ENCODE results near the gene ITGB4.
A peak's percentile ranks its signal among the peaks of the same experiment; 100 is the strongest.

The ITGB4 gene

DNA sequence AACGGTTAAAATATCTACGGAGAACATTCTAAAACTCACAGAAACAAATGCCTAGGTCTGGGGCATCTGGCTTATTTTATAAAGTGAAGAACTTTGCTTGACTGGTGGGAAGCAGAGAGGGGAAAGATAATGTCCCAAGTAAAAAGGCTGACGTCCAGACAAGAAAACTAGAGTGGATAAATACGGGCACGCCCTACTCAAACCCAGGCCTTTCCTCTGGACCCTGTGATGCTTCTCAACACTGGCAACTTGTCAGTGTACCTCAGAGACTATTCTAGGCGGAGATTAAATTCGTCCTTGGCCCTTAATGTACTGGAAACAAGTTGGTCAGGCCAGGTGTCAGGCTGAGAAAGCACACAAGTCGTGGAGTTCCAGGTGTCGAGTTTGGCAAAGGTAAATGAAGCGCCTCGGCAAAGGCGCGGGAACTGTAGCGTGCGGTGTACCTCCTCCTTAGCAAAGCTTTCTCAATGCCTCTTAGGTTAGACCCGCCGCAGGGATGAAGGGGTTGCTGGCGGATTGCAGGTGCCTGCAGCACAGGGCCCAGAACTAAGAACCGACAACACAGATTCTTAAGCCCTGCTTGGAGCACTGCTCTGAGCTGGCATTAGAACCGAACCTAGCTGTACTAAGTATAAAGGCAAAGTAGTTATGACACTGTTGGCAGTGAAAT, 62.7 kb downstream of the ITGB4 start:
- TF ChIP-seq, protein P1, sequence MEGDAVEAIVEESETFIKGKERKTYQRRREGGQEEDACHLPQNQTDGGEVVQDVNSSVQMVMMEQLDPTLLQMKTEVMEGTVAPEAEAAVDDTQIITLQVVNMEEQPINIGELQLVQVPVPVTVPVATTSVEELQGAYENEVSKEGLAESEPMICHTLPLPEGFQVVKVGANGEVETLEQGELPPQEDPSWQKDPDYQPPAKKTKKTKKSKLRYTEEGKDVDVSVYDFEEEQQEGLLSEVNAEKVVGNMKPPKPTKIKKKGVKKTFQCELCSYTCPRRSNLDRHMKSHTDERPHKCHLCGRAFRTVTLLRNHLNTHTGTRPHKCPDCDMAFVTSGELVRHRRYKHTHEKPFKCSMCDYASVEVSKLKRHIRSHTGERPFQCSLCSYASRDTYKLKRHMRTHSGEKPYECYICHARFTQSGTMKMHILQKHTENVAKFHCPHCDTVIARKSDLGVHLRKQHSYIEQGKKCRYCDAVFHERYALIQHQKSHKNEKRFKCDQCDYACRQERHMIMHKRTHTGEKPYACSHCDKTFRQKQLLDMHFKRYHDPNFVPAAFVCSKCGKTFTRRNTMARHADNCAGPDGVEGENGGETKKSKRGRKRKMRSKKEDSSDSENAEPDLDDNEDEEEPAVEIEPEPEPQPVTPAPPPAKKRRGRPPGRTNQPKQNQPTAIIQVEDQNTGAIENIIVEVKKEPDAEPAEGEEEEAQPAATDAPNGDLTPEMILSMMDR (conservative IDR thresholded peaks at IDR 0.05): no peak
- H3K27ac ChIP-seq: peak overlapping the region; percentile 97

DNA sequence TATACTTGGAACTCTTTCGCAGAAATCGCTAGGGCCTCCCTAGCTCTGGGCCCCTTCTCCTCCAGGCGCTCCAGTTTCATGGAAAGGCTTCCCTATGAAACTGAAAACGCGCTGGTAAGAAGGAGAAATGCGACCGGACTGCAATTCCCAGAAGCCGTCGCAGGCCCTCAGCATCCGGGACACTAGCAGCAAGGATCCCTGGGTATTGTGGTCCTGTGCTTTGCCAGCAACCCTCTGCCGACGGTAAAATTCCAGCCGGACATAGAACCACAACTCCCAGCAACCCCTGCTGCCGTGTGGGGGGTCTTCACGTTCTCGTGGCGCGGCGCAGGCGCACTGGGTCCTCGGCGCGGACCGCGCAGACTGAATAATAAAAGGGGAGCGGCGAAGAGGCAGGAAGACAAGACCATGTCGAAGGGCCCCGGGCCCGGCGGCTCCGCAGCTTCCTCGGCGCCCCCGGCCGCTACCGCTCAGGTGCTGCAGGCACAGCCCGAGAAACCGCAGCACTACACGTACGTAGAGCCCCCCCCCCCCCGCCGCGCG, 63.3 kb downstream of the ITGB4 start, which contains the start of gene UNK:
UNK (plus strand) TSS at position 334 of the 543 bp plus-strand sequence; CDS start at position 409, 75 bp downstream.
- TF ChIP-seq, protein P1 (conservative IDR thresholded peaks at IDR 0.05): no peak

DNA sequence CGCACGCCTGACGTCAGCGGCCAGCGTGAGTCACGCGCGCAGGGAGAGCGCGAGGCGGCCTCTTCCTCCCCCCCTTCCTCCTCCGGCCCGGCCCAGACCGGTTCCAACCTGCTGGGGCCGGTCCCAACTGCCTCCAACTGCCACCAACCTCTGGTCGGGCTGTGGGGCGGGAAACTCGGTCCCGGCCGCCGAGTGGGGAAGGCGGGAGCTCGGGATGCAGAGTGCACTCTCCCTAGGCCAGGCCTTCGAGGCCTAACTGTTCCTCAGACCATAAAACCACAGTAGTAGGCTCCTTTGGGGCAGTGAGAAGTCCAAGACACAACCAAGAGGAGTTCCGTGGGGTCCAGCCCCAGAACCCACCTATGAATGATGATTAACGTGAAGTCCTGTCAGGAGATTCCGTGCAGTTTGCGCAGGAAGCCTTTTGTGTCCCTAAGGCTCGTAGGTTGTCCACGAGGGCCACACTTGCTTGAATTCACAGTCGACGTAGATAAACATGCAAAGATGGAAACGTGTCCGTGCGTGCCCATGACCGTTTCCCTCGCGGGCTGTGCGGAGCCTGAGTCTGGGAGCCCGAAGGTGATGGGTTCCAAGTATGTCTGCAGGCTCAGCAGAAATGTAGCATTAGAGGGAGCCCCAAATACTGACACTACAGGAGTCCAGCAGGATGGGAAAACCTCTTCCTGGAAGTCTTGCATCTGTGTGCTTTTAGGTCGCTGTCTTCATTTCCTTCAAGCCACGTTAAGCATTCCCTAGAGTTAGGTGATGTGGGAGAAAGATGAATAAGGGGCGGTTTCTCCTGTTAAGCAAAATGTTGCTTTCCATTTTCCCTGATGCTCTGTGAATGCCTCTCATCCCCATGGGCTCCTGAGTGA, 64.0 kb downstream of the ITGB4 start:
- H3K27ac ChIP-seq: peak overlapping the region; percentile 97
- TF ChIP-seq, protein P1 (conservative IDR thresholded peaks at IDR 0.05): no peak

More for the DNA sequence above, 63.3 kb downstream of the ITGB4 start, which contains the start of gene UNK:
- H3K27ac ChIP-seq: peak within 1 kb of the TSS; percentile 97

DNA sequence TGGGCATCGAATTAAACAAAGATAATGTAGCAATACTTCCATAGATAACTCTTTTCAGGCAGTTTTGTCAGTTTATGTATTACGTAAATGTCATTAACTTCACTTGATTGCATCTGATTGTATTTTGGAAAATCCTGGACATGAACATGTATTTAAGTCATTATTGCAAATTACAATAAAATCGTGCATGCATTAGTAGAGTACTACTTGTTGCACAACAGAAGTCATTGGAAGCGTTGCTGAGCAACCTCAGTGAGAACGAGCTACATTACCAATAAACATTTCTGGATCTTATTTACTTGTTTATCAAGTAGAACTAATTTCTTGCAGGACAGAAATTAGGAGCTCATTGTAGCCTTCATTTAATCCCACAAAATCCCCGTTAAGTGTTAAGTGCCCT, 70.0 kb downstream of the ITGB4 start:
- TF ChIP-seq, protein P1 (conservative IDR thresholded peaks at IDR 0.05): no peak
- no peak overlapping the region for H3K27ac ChIP-seq

DNA sequence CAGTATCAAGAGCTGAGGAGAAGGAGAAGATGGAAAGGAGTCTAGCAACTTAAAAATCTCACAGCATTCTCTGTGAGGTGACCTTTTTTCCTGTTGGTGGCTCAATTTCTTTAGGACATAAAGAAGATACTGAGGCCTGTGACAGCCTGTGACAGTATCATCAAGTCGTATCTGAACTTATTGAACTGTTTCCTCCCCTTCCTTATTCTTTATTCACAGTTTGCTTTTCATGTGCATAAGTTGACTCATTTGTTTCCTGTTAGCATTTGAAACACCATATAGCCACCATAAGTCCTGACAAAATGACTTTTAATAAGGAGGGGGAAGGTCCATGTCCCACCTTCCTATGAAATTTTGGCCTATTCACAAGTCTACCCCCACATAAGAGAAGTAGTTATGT, 72.2 kb downstream of the ITGB4 start:
- TF ChIP-seq, protein P1 (conservative IDR thresholded peaks at IDR 0.05): no peak

DNA sequence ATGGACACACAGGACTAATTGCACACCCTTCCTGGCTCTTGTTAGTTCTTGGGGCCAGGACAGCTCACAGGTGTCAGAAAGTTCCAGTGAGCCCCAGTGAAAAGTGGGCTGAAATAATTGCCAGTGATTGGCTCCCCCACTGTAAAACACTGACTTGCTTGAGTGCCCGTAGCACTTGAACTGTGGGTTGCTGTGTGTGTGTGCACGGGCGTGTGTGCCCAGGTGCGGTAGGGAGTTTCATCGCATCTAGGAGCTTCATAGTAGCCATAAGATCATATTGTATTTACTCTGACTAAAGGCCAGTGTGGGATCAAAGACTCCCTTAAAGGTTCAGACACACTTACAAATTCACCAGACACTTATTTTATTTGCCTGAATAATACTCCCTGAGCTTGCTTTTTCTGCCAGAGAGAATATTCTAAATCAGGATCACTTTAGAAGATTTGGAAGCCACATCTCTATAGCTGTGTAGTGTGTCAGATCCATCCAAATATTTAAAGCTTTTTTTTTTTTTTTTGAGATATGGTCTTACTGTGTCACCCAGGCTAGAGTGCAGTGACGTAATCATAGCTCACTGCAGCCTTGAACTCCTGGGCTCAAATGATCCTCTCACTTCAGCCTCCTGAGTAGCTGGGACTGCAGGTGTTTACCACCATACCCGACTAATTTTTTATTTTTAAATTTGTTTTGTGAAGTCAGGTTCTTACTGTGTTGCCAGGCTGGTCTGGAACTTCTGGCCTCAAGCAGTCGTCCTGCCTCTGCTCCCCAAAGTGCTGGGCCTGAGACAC, 74.8 kb downstream of the ITGB4 start:
- no peak overlapping the region for H3K27ac ChIP-seq
- TF ChIP-seq, protein P1 (conservative IDR thresholded peaks at IDR 0.05): no peak

More for the DNA sequence above, 72.2 kb downstream of the ITGB4 start:
- H3K27ac ChIP-seq: no peak overlapping the region

Data from VCaP (cell line).